Coronary artery (tissue), 2 donors: ENCODE data around the gene KCNK15.
"Not testable (repeated sequence)": the region's sequence is repeated elsewhere in the genome, so short reads cannot be mapped to it uniquely, and the experiment has no call there.

Source experiments
- DNase-seq: peaks from one replicate; pipeline ENCODE4 v3.0.0-alpha.2; 2017; ENCODE audit warnings: low spot score
- H3K27ac ChIP-seq, 2 donors: fragments of 200-600 bp; sonication (generic); one replicate each; pipeline ENCODE4 v1.5.1; 2016 to 2019
- H3K4me3 ChIP-seq: fragments of 200-600 bp; sonication (generic); 2 replicates; pipeline ENCODE4 v1.5.1; 2016; ENCODE audit warnings: mild to moderate bottlenecking, moderate library complexity
- CTCF ChIP-seq: fragments of 200-600 bp; sonication (generic); IDR thresholded peaks from one replicate; pipeline ENCODE4 v1.5.1; 2019; ENCODE audit warnings: antibody characterized with exemption

Gene KCNK15

DNA sequence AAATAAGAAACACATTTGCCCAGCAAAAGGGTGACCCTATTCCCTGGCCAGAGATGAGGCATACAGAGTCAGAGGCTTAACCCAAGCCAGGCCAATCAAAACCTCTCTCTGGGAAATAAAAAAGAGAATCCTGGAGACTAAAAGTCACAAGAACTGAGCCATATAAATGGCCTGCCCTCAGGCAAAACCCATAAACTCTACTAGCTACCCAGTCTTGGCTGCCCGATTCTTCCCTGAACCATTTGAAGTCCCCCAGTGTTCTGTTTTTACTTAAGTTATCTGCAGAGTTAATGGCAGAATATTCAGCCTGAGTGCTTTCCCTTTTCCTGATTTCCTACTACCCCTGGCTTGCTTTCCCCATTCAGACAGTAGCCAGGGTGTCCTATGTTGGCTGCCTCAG lies 13.9 kb downstream of the KCNK15 start:
- DNase-seq = no peak
- Histone ChIP-seq H3K27ac (no peak overlapping the region), H3K4me3 (no peak overlapping the region)
- TF ChIP-seq CTCF = no peak

DNA sequence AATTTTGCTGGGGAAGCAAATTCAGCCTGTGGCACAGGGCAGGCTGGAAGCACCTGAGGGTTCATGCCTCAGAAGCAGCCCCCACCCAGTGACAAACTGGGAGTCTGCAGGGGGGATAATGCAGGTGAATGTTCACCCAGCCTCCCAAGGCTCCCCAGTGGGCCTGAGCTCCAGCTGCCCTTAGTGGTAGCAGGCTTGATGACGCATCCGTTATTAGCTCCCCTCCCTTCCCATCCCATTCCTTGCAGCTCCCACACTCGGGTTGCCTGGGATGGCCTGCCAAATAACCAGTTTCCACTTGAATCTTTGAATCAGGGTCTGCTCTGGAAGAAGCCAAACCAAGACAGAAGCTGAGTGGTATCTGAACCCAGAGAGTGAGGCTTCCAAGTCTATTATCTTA lies 15.8 kb downstream of the KCNK15 start:
- no peak overlapping the region for H3K27ac ChIP-seq
- no peak overlapping the region for H3K4me3 ChIP-seq
- DNase-seq = no peak
- no peak for TF ChIP-seq CTCF

DNA sequence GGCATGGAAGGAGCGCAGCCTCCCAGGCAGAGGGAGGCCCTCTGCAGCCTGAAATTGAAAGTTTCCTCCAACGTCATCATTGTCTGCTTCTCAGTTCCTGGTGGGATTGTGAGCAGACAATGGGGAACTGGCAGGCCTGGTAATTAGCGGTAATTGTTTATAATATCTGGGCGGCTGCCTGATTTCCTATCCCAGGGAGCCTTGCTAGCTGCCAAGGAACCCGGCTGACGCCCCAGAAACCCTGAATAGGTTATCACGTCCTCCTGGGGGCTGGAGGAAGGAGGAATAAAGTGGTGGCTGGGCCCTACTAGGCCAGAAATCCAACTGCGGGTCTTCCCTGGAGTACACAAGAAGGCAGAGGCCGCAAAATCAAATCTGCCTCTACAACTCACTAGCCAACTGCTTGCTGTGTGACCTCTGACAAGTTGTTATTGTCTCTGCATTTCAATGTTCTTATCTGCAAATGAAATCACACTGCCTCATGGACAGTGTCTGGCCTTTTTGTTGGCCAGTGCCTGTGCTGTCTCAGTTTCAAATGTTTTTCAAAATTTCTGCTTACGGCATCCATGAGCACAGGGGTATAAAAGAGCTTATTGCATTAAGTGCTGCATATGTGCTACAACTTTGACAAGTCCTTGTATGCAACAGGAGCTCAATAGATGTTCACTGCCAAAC lies 16.9 kb downstream of the KCNK15 start:
- Histone ChIP-seq H3K4me3 (no peak overlapping the region), H3K27ac (peak overlapping the region in 1 of 2 donors; percentile 45)
- no peak for DNase-seq
- no peak for TF ChIP-seq CTCF

DNA sequence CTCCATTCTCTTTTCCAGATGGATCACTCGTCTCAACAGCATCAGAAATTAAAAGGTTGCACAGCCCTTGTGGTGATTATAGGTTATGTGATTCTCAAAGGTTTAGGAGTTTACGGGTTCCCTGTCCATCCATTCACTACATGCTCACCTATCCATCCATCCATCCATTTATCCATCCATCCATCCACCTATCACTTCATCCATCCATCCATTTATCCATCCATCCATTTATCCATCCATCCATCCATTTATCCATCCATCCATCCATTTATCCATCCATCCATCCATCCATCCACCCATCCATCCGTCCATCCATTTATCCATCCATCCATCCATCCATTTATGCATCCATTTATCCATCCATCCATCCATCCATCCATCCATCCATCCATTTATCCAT lies 18.1 kb downstream of the KCNK15 start:
- H3K4me3 ChIP-seq, DNase-seq, H3K27ac ChIP-seq: not testable (repeated sequence)

DNA sequence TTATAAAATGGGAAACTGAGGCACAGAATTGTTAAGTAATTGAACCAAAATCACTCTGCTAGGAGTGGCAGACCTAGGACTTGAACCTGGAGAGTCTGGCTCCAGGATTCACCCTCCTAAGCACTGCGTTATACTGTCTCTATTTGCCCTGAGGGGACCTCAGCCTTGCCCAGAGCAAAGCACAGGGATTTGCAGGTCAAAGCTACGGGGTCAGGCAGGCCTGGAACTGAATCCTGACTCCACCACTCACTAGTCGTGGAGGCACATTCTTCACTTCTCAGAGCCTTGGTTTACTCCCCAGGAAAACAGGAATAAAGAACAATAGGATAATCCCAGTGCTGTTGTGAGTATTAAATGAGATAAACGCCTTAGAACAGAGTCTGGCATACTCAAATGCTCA lies 19.4 kb downstream of the KCNK15 start:
- DNase-seq = no peak
- no peak overlapping the region for H3K27ac ChIP-seq
- no peak overlapping the region for H3K4me3 ChIP-seq
- TF ChIP-seq CTCF = no peak

- TF ChIP-seq CTCF = no peak
- H3K4me3 ChIP-seq = no peak overlapping the region
- DNase-seq = no peak
- H3K27ac ChIP-seq = no peak overlapping the region
Measured at GRCh38 chr20:44765701-44766347, 20.2 kb downstream of the KCNK15 start.

GRCh38 chr20:44768256-44768655 lies 22.6 kb downstream of the KCNK15 start:
- TF ChIP-seq CTCF = no peak
- no peak overlapping the region for H3K27ac ChIP-seq
- H3K4me3 ChIP-seq = no peak overlapping the region
- DNase-seq = no peak
